NCI-H2107 treated with DMSO at 0.1 percent for 48 hours (cell line): Measurements from ENCODE around the gene SMARCAL1.

Experiments used
- DNase-seq: peaks from one replicate; lab custom pipeline; 2025; ENCODE audit not compliant: unreplicated experiment; lab: John Stamatoyannopoulos, UW

Gene SMARCAL1

DNA sequence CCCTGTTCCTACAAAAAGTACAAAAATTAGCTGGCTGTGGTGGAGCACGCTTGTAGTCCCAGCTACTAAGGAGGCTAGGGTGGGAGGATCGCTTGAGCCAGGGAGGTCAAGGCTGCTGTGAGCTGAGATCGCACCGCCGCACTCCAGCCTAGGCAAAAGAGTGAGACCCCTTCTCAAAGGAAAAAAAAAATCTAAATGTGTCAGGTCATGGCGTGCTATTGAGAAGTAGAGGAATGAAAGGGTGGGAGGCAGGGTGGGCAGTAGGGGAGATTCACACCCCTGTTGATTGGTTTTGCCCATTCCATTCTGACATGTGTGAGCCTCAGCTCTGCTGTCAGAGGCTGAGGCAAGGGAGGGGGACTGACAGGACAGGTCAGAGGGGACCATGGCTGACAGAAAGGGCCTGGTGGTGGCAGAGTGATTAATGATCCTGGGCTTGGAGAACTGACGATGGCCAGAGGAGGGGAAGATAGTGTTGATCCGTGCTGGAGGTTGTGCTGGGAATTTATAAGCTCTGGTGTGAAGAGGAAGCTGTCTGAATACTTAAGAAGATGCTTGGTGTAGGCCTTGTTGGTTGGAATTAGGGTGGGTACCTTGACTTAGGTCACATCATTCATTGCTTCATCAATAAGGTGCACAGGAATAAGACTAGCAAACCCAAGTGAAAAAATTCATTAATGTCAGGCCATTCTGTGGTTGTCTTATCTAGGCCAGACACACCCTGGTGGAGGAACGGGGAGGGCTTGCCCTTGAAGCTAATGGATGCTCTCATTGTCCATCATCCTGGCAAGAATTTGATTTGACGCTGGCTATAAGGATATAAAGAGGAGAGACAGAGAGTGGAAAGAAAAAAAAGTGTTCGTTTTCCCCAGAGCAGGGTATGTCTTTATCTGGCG is 19.1 kb upstream of the SMARCAL1 start:
- DNase-seq = no peak

DNA sequence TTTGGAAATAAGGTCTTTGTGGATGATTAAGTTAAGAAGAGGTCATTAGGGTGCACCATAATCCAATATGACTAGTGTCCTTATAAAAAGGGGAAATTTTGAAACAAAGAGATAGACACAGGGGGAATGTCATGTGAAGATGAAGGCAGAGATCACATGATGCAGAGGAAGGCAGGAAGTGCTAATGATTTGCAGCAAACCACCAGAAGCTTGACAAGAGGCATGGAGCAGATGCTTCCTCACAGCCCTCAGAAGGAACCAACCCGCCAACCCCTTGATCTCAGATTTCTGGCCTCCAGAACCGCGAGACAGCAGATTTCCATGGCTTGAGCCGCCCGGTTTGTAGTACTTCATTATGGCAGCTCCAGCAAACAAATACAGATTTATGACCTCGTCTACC is 17.4 kb upstream of the SMARCAL1 start:
- DNase-seq = no peak

GRCh38 chr2:216399621-216400020 is 12.7 kb upstream of the SMARCAL1 start:
- DNase-seq = no peak

GRCh38 chr2:216402751-216403150 is 9.5 kb upstream of the SMARCAL1 start:
- DNase-seq = peak; percentile 41

GRCh38 chr2:216404010-216404618 is 8.2 kb upstream of the SMARCAL1 start:
- DNase-seq = peak; percentile 12

GRCh38 chr2:216405588-216405987 is 6.7 kb upstream of the SMARCAL1 start:
- no peak for DNase-seq

DNA sequence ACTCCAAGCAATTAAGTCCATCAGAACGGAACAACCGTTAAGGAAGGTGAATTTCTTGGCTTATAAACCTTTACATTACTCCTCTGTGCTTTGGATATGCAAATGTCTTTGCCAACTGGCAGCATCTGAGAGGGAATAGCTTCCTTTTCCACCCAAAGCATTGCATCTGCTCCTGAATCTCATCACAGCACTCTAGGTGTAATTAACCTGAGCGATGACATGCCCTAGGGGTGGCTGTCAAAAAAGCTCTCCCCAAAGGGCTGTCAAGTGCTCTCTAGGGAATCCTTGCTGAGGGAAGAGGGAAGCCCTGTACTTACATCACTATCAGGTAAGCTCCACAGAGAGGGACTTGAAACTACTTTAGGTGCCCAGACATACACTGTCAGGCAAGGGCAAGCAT is 5.5 kb upstream of the SMARCAL1 start:
- DNase-seq = peak; percentile 91

DNA sequence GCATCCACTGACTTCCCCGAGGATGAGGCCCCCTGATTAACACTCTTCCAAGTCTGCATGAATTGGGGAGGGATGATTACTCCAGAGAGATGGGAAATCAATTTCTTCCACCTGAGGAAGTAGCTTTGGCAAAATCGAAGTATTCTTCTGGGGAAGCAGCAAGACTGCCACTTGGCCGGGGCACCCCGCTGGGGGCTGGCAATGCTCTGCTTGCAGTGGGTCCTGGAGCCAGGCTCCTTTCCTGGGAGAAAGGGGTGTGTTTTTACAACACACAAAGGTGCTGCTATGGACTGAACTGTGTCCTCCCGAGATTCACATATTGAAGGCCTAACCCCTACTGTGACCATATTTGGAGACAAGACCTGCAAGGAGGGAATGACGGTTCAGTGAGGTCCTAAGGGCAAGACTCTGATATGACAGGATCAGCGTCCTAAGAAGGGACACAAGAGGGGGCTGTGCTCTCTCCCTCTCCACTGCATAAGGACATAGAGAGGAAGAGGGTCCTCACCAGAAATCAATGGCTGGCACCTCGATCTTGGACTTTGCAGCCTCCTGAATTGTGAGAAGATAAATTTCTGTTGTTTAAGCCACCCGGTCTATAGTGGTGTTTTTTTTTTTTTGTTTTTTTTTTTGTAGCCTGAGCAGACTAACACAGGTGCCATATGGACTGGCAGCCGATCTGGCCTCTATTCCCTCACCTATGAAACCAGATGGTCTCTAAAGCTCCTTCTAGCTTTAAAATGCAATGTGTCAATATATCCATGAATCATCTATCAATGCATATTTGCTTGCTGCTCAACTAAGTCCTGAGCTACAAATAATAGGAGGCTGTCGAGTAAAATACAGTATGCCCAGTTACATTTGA is 3.6 kb upstream of the SMARCAL1 start:
- no peak for DNase-seq

DNA sequence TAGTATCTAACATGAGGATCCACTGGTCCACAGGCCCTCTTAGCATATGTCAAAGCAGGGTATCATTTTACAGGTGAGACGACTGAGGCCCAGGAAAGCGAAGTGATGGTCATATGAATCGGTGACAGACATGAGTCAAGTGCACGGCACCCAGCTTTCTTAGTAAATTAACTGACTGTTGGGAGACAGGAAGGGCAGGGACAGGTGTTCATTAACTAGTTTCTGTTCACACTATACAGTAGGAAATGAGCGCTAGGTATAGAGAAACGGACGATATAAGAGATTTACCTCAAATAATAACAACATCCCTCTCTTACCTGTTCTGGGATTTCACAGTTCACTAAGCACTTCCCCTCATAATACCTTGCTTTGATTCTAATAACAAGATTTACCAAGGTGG is 1.7 kb upstream of the SMARCAL1 start:
- no peak for DNase-seq

DNA sequence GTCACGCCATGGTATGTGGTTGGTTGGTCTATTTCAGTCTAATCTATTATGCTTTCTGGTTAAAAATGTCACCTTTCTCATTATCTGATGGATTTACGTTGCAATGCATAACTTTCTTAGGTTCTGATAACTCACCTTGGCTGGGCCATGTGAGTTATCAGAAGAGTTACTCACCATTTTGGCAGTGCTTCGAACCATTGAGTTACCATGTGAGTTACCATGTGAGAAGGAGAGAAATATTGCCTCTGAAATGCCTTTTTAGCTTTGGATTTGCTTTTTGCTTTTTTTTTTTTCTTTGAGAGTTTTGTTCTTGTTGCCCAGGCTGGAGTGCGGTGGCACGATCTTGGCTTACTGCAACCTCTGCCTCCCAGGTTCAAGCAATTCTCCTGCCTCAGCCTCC is 1.6 kb downstream of the SMARCAL1 start:
- DNase-seq = no peak

- DNase-seq = no peak
Measured at GRCh38 chr2:216414772-216415319, 2.6 kb downstream of the SMARCAL1 start.

- DNase-seq = no peak
Measured at GRCh38 chr2:216415541-216415940, 3.3 kb downstream of the SMARCAL1 start.

DNA sequence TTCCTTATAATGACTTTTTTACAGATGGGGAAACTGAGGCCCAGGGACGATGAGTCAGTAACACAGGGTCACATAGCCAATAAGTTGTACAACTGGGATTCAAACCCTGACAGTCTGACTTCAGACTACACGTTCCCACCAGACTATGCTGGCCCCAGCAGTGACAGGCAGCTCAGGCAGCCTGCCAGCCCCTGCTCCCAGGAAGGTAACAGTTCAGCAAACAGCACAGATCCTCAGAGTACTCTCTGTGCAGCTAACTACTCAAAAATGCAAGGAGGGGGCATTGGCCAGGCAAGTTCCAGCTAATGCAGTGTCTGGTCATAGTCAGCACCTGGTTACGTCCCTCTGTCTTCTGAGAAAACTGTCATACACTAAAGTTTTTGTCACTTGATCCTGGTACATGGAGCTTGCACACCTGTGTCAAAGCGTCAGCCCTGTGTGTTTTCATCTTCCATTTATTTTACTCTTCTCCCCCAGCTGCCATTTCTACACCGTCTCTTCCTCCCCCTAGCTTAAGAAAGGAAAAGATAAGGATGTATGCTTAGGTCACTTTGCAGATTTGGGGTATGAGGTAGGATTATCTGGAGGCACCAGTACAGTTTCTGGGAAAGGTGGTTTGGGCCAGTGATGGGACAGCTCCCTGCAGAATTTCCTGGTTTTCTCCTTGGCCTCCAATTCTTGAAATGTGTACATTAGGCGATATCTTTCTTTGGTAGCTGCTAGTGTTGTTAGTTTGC is 4.5 kb downstream of the SMARCAL1 start:
- no peak for DNase-seq

DNA sequence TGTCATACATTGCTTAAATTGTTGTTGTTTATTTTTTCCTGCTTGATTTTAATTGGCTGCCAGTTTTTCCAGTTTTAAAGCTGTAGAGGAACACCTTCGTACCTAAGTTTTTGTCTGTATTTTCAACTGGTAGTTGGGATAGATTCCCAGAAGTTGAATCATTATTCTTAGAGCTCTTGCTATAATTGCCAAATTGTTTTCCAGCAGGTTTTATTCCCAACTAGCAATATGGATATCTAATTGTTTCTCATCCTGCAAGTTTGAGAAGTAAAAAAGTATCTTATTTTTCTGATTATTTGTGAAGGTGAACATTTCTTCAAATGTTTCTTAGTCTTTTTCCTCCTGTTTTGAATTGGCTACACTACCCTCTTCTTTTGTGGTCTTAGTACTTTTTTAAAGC is 6.7 kb downstream of the SMARCAL1 start:
- DNase-seq = no peak

GRCh38 chr2:216420367-216421101 is 8.2 kb downstream of the SMARCAL1 start:
- DNase-seq = no peak

DNA sequence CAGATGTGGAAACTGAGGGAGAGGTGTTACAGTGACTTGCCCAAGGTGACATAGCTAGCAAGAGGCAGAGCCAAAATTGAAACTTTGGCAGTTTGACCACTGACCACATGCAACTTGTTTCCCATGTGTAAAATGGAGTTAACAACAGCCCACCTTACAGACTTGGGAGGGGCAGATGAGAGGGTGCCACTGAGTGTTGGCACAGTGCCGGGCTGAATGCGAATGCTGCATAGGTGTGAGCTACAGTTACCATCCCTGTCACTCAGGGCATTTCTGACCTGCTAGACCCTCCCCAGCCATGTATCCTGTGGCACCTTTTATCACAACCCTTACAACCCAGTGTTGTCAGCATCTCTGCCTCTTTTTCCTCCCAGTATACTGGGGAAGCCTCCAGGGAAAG is 10.8 kb downstream of the SMARCAL1 start:
- DNase-seq = no peak

GRCh38 chr2:216424274-216424673 is 12.0 kb downstream of the SMARCAL1 start:
- no peak for DNase-seq

- DNase-seq = no peak
Measured at GRCh38 chr2:216425008-216425787, 12.9 kb downstream of the SMARCAL1 start.

- no peak for DNase-seq
Measured at GRCh38 chr2:216426166-216426777, 14.0 kb downstream of the SMARCAL1 start.
